Esophagus squamous epithelium (tissue), 5 donors: ENCODE measurements around the gene RAB10. TPM values are rescaled to one million over a fixed set of nuclear protein-coding genes. Genes with fewer than 3 reads are reported as not detected.

ENCODE experiments used
- DNase-seq: peaks from one replicate; lab custom pipeline; 2025; lab: John Stamatoyannopoulos, UW
- H3K27ac ChIP-seq, 4 donors: fragments of 200-600 bp; sonication (generic); one replicate each; pipeline ENCODE4 v1.5.1; 2016 to 2019; ENCODE audit warnings: mild to moderate bottlenecking in 1 of 4
- H3K27me3 ChIP-seq, 4 donors: fragments of 200-600 bp; sonication (generic); 1 replicate in 3 of 4; 2 replicates in 1 of 4; pipeline versions ENCODE4 v1.5.1 to v1.6.0; 2017 to 2021; ENCODE audit warnings: antibody characterized with exemption in 1 of 4
- H3K36me3 ChIP-seq, 3 donors: fragments of 200-600 bp; sonication (generic); one replicate each; pipeline ENCODE4 v1.5.1; 2016 to 2019
- H3K4me1 ChIP-seq, 3 donors: fragments of 200-600 bp; sonication (generic); one replicate each; pipeline ENCODE4 v1.5.1; 2017 to 2019
- H3K4me3 ChIP-seq, 4 donors: fragments of 200-600 bp; sonication (generic); 1 replicate in 3 of 4; 2 replicates in 1 of 4; pipeline ENCODE4 v1.5.1; 2016 to 2019; ENCODE audit warnings: mild to moderate bottlenecking in 2 of 4, moderate library complexity in 1 of 4
- H3K9me3 ChIP-seq, 3 donors: fragments of 200-600 bp; sonication (generic); one replicate each; pipeline ENCODE4 v1.5.1; 2016 to 2019
- POLR2A ChIP-seq, 4 donors: fragments of 450-650 bp; IDR thresholded peaks; one replicate each; pipeline ENCODE4 v1.6.1; 2017; ENCODE audit warnings: antibody characterized with exemption in 4 of 4, mild to moderate bottlenecking in 4 of 4, moderate library complexity in 3 of 4
- WGBS, 2 donors: methylation state at CpG; one replicate each; pipeline ENCODE4 v1.1.5; 2018; 5-methylcytosine and 5-hydroxymethylcytosine counted together
- intact Hi-C: fragments of 100-400 bp; cut with DNase I; formaldehyde crosslinking; loops from one replicate; pipeline ENCODE4 v1.15.0; 2022
- small RNA-seq, 4 donors: library from RNA; depleted of rRNA; stranded (forward); fragments of <200 nt; gene quantifications; one replicate each; pipeline ENCODE3, GENCODE V24; 2016
- total RNA-seq, 4 donors: library from RNA; depleted of rRNA; stranded (reverse); fragments of >200 nt; gene quantifications; one replicate each; pipeline ENCODE4 v1.1.0, GENCODE V29; 2016
- TF ChIP-seq, protein P1 (sequence below), 6 experiments: fragments of 450-650 bp in 4 of 6; fragments of 200-600 bp in 2 of 6; sonication (generic) in 2 of 6; IDR thresholded peaks; one replicate each; pipeline ENCODE4 v1.5.1; 2016 to 2019; ENCODE audit warnings: antibody characterized with exemption in 6 of 6, mild to moderate bottlenecking in 4 of 6, moderate library complexity in 4 of 6
- donor health status: DM: yes; HTN: yes; CAD: no.

RAB10 gene
- total RNA-seq, 4 donors from 2014 or later: 214 to 388 (median 335) TPM

DNA sequence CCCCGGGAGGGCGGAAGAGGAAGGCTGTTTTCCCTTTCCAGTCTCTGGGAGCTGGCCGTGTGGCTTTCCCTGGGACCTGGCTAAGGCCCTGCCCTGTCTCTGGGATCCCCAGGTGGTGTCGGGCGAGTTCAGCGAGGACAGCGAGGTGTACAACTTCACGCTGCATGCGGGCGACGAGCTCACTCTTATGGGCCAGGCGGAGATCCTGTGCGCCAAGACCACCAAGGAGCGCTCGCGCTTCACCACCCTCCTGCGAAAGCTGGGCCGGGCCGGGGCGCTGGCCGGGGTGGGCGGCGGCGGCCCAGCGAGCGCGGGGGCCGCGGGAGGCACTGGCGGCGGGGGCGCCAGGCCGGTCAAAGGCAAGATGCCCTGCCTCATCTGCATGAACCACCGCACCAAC lies 150.2 kb downstream of the RAB10 start:
- peak overlapping the region; percentile 15 to 83 (median 48) for H3K4me3 ChIP-seq
- peak overlapping the region in 2 of 4 donors; percentile 33 to 82 for H3K27ac ChIP-seq
- peaks cover 0 to 1% (median 0%) of the 10 kb centered on the region in 3 donors for H3K36me3 ChIP-seq
- no peak for DNase-seq
- intact Hi-C loops: no loop called here
- H3K4me1 ChIP-seq: peaks cover 6 to 30% (median 6%) of the 10 kb centered on the region in 3 donors
- no peaks in the 10 kb centered on the region for H3K9me3 ChIP-seq
- WGBS, 2 donors: 84 to 86% methylated on average over 3 to 7 of the region's 34 CpGs
- H3K27me3 ChIP-seq: peaks cover 0 to 2% (median 0%) of the 10 kb centered on the region in 4 donors
- TF ChIP-seq POLR2A (IDR thresholded peaks at IDR 0.05): no peak
- TF ChIP-seq, protein P1, sequence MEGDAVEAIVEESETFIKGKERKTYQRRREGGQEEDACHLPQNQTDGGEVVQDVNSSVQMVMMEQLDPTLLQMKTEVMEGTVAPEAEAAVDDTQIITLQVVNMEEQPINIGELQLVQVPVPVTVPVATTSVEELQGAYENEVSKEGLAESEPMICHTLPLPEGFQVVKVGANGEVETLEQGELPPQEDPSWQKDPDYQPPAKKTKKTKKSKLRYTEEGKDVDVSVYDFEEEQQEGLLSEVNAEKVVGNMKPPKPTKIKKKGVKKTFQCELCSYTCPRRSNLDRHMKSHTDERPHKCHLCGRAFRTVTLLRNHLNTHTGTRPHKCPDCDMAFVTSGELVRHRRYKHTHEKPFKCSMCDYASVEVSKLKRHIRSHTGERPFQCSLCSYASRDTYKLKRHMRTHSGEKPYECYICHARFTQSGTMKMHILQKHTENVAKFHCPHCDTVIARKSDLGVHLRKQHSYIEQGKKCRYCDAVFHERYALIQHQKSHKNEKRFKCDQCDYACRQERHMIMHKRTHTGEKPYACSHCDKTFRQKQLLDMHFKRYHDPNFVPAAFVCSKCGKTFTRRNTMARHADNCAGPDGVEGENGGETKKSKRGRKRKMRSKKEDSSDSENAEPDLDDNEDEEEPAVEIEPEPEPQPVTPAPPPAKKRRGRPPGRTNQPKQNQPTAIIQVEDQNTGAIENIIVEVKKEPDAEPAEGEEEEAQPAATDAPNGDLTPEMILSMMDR (IDR thresholded peaks at IDR 0.05): no peak

DNA sequence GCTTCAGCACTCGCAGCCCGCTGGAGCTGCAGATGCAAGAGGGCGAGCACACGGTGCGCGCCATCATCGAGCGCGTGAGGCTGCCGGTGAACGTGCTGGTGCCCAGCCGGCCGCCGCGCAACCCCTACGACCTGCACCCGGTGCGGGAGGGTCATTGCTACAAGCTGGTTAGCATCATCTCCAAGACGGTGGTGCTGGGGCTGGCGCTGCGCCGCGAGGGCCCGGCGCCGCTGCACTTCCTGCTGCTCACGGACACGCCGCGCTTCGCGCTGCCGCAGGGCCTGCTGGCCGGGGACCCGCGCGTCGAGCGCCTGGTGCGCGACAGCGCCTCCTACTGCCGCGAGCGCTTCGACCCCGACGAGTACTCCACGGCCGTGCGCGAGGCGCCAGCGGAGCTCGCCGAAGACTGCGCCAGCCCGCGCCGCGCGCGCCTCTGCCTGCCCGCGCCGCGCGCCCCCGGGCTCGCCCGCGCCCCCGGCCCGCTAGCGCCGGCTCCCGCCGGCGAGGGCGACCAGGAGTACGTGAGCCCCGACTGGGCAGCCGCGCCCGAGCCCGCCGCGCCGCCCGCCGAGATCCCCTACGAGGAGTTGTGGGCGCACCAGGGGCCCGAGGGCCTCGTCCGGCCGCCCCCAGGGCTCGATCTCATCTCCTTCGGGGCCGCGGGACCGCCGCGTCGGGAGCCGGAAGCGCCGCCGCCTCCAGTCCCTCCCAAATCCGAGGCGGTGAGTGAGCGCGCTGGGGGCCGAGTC lies 150.8 kb downstream of the RAB10 start:
- DNase-seq: no peak
- peaks cover 0 to 7% (median 0%) of the 10 kb centered on the region in 3 donors for H3K36me3 ChIP-seq
- H3K4me1 ChIP-seq: peaks cover under 1 to 24% (median 6%) of the 10 kb centered on the region in 3 donors
- H3K4me3 ChIP-seq: peak overlapping the region; percentile 28 to 83 (median 52)
- intact Hi-C loops: no loop called here
- 22 to 35% methylated on average over 11 to 13 of the region's 114 CpGs for WGBS, 2 donors
- TF ChIP-seq POLR2A (IDR thresholded peaks at IDR 0.05): peak in 1 of 4 donors; percentile 27
- TF ChIP-seq, protein P1 (IDR thresholded peaks at IDR 0.05): peak; percentile 45 to 74 (median 56)
- peak overlapping the region; percentile 54 to 82 (median 70) for H3K27ac ChIP-seq
- peaks cover 0 to 2% (median 0%) of the 10 kb centered on the region in 4 donors for H3K27me3 ChIP-seq
- no peaks in the 10 kb centered on the region for H3K9me3 ChIP-seq

- peak overlapping the region; percentile 54 to 82 (median 70) for H3K27ac ChIP-seq
- WGBS, 2 donors: 69 to 74% methylated on average over 13 of the region's 20 CpGs
- H3K9me3 ChIP-seq: no peaks in the 10 kb centered on the region
- TF ChIP-seq, protein P1 (IDR thresholded peaks at IDR 0.05): no peak
- TF ChIP-seq POLR2A (IDR thresholded peaks at IDR 0.05): no peak
- no peaks in the 10 kb centered on the region for H3K27me3 ChIP-seq
- H3K4me3 ChIP-seq: peak overlapping the region; percentile 28 to 83 (median 52)
- peaks cover 0 to 18% (median 6%) of the 10 kb centered on the region in 3 donors for H3K4me1 ChIP-seq
- DNase-seq: no peak
- intact Hi-C loops: no loop called here
- peaks cover 0 to 14% (median under 1%) of the 10 kb centered on the region in 3 donors for H3K36me3 ChIP-seq
Measured at GRCh38 chr2:26185304-26185928, 151.5 kb downstream of the RAB10 start.

GRCh38 chr2:26185954-26186770 lies 152.3 kb downstream of the RAB10 start:
- no peaks in the 10 kb centered on the region for H3K9me3 ChIP-seq
- H3K4me3 ChIP-seq: peak overlapping the region in 1 of 4 donors; percentile 83
- DNase-seq: no peak
- intact Hi-C loops: no loop called here
- H3K4me1 ChIP-seq: peaks cover 0 to 18% (median 6%) of the 10 kb centered on the region in 3 donors
- H3K36me3 ChIP-seq: peaks cover 3 to 22% (median 8%) of the 10 kb centered on the region in 3 donors
- 74 to 86% methylated on average over 6 to 8 of the region's 16 CpGs for WGBS, 2 donors
- TF ChIP-seq POLR2A (IDR thresholded peaks at IDR 0.05): no peak
- TF ChIP-seq, protein P1 (IDR thresholded peaks at IDR 0.05): no peak
- H3K27ac ChIP-seq: peak overlapping the region in 2 of 4 donors; percentile 28 to 81
- H3K27me3 ChIP-seq: no peaks in the 10 kb centered on the region

Small RNA genes lying within 50 kb of the gene (small RNA-seq; reads per million reads assigned to genes)
- gene RNU6-942P: 0 reads per million in 4 donors
- 0 reads per million in 4 donors for gene UQCRHP2

Other genes starting within 250 kb of the RAB10 start
- 10 to 100 TPM; 15.3 to 17.5 (median 16.3) TPM for gene ASXL2, start 155.6 kb upstream of the RAB10 start, total RNA-seq
- gene KIF3C, start 51.6 kb upstream of the RAB10 start, total RNA-seq: 1 to 10 TPM; 1.3 to 3.4 (median 1.8) TPM
- gene GAREM2, start 139.0 kb downstream of the RAB10 start, total RNA-seq: 1 to 10 TPM in 2 of 4 donors, under 1 TPM in 2; 0.19 to 1.5 (median 0.89) TPM
- gene HADHA, start 210.5 kb downstream of the RAB10 start, total RNA-seq: 100 to 1,000 TPM in 3 of 4 donors, 10 to 100 TPM in 1; 84.7 to 161 (median 116) TPM
- gene HADHB, start 210.9 kb downstream of the RAB10 start, total RNA-seq: 100 to 1,000 TPM in 1 of 4 donors, 10 to 100 TPM in 3; 57.6 to 150 (median 85.1) TPM